Gastroesophageal sphincter (tissue), 4 donors: ENCODE measurements around the gene AIG1. TPM values are rescaled to one million over a fixed set of nuclear protein-coding genes. Genes with fewer than 3 reads are reported as not detected.

Experiments
- ATAC-seq: fragments of 150-250 bp; one replicate; pipeline ENCODE4 v1.9.1; 2016; ENCODE audit warnings: mild to moderate bottlenecking, moderate library complexity
- H3K27ac ChIP-seq, 4 donors: fragments of 200-600 bp; sonication (generic) in 3 of 4; 1 replicate in 3 of 4; 2 replicates in 1 of 4; pipeline ENCODE4 v1.5.1; 2016 to 2019
- H3K27me3 ChIP-seq: fragments of 200-600 bp; sonication (generic); one replicate; pipeline ENCODE4 v1.5.1; 2019
- H3K36me3 ChIP-seq, 2 donors: fragments of 200-600 bp; sonication (generic); one replicate each; pipeline ENCODE4 v1.5.1; 2019; ENCODE audit warnings: control low read depth in 1 of 2
- H3K4me1 ChIP-seq, 3 donors: fragments of 200-600 bp; sonication (generic); 1 replicate in 2 of 3; 2 replicates in 1 of 3; pipeline ENCODE4 v1.5.1; 2016 to 2019; ENCODE audit warnings: control low read depth in 2 of 3
- H3K4me3 ChIP-seq, 2 donors: fragments of 200-600 bp; sonication (generic); one replicate each; pipeline ENCODE4 v1.5.1; 2019; ENCODE audit warnings: mild to moderate bottlenecking in 1 of 2, moderate library complexity in 1 of 2
- H3K9me3 ChIP-seq, 3 donors: fragments of 200-600 bp; sonication (generic); one replicate each; pipeline ENCODE4 v1.5.1; 2017 to 2019; ENCODE audit warnings: control low read depth in 2 of 3
- CTCF ChIP-seq, 4 experiments: fragments of 200-600 bp in 2 of 4; fragments of 450-650 bp in 2 of 4; sonication (generic) in 1 of 4; IDR thresholded peaks; one replicate each; pipeline ENCODE4 v1.5.1; 2017 to 2019; ENCODE audit warnings: antibody characterized with exemption in 4 of 4, mild to moderate bottlenecking in 2 of 4, moderate library complexity in 2 of 4
- EP300 ChIP-seq: sonication (generic); formaldehyde crosslinking; IDR thresholded peaks from one replicate; pipeline ENCODE4 v1.6.1; 2017; ENCODE audit warnings: antibody characterized with exemption, mild to moderate bottlenecking
- POLR2A ChIP-seq, 2 donors: fragments of 450-650 bp; IDR thresholded peaks; one replicate each; pipeline ENCODE4 v1.6.1; 2017; ENCODE audit warnings: antibody characterized with exemption in 2 of 2, mild to moderate bottlenecking in 2 of 2, moderate library complexity in 1 of 2
- POLR2AphosphoS5 ChIP-seq: sonication (generic); formaldehyde crosslinking; IDR thresholded peaks from one replicate; pipeline ENCODE4 v1.6.1; 2017; ENCODE audit warnings: antibody characterized with exemption
- WGBS, 2 donors: methylation state at CpG; one replicate each; pipeline ENCODE4 v1.1.5; 2018; ENCODE audit warnings: low coverage in 1 of 2; 5-methylcytosine and 5-hydroxymethylcytosine counted together
- total RNA-seq, 4 donors: library from RNA; depleted of rRNA; stranded (reverse); fragments of >200 nt; gene quantifications; one replicate each; pipeline ENCODE4 v1.1.0, GENCODE V29; 2016

Gene AIG1
- total RNA-seq, 4 donors from 2014 or later: 24.0 to 42.0 (median 31.5) TPM

- H3K36me3 ChIP-seq: no peaks in the 10 kb centered on the region
- H3K9me3 ChIP-seq: no peaks in the 10 kb centered on the region
- H3K4me3 ChIP-seq: peak overlapping the region in 1 of 2 donors; percentile 71
- TF ChIP-seq POLR2A (IDR thresholded peaks at IDR 0.05): no peak
- no peak for TF ChIP-seq EP300
- no peak for ATAC-seq
- no peaks in the 10 kb centered on the region for H3K27me3 ChIP-seq
- WGBS, 2 donors: 52 to 53% methylated on average over 3 of the region's 3 CpGs
- peak overlapping the region; percentile 19 to 93 (median 90) for H3K27ac ChIP-seq
- peaks cover 3 to 24% (median 6%) of the 10 kb centered on the region in 3 donors for H3K4me1 ChIP-seq
Observed at GRCh38 chr6:143061597-143062385, 1.1 kb downstream of the AIG1 start.

- Histone ChIP-seq H3K9me3 (no peaks in the 10 kb centered on the region), H3K36me3 (no peaks in the 10 kb centered on the region), H3K4me1 (peaks cover 3 to 24% (median 6%) of the 10 kb centered on the region in 3 donors), H3K27me3 (no peaks in the 10 kb centered on the region), H3K27ac (peak overlapping the region in 2 of 4 donors; percentile 90 to 93), H3K4me3 (no peak overlapping the region)
- ATAC-seq: no peak
- WGBS, 2 donors: 100% methylated on average over 1 of the region's 1 CpG
- TF ChIP-seq POLR2A (IDR thresholded peaks at IDR 0.05) (no peak), POLR2AphosphoS5 (no peak), EP300 (no peak), CTCF (IDR thresholded peaks at IDR 0.05) (no peak)
Observed at GRCh38 chr6:143062551-143062950, 1.9 kb downstream of the AIG1 start.

- no peak for TF ChIP-seq POLR2A (IDR thresholded peaks at IDR 0.05)
- ATAC-seq: no peak
- H3K4me3 ChIP-seq: no peak overlapping the region
- H3K27me3 ChIP-seq: no peaks in the 10 kb centered on the region
- H3K4me1 ChIP-seq: peaks cover 3 to 24% (median 6%) of the 10 kb centered on the region in 3 donors
- no peaks in the 10 kb centered on the region for H3K36me3 ChIP-seq
- H3K27ac ChIP-seq: no peak overlapping the region
- no peaks in the 10 kb centered on the region for H3K9me3 ChIP-seq
Observed at GRCh38 chr6:143063631-143064030, 2.9 kb downstream of the AIG1 start.

GRCh38 chr6:143064271-143064670 is 3.6 kb downstream of the AIG1 start:
- WGBS, 2 donors: 100% methylated on average over 1 of the region's 1 CpG
- Histone ChIP-seq H3K27ac (no peak overlapping the region), H3K4me3 (no peak overlapping the region), H3K9me3 (no peaks in the 10 kb centered on the region), H3K4me1 (peaks cover 3 to 22% (median 6%) of the 10 kb centered on the region in 3 donors), H3K36me3 (no peaks in the 10 kb centered on the region), H3K27me3 (no peaks in the 10 kb centered on the region)
- ATAC-seq: no peak
- TF ChIP-seq EP300: no peak
- no peak for TF ChIP-seq CTCF (IDR thresholded peaks at IDR 0.05)
- TF ChIP-seq POLR2AphosphoS5: no peak
- no peak for TF ChIP-seq POLR2A (IDR thresholded peaks at IDR 0.05)

- peaks cover 3 to 15% (median 6%) of the 10 kb centered on the region in 3 donors for H3K4me1 ChIP-seq
- H3K27ac ChIP-seq: no peak overlapping the region
- H3K9me3 ChIP-seq: no peaks in the 10 kb centered on the region
- H3K36me3 ChIP-seq: no peaks in the 10 kb centered on the region
- no peaks in the 10 kb centered on the region for H3K27me3 ChIP-seq
- TF ChIP-seq CTCF (IDR thresholded peaks at IDR 0.05): no peak
- TF ChIP-seq EP300: no peak
- TF ChIP-seq POLR2AphosphoS5: no peak
- no peak for TF ChIP-seq POLR2A (IDR thresholded peaks at IDR 0.05)
- H3K4me3 ChIP-seq: no peak overlapping the region
- ATAC-seq: no peak
- 74 to 80% methylated on average over 4 of the region's 4 CpGs for WGBS, 2 donors
Observed at GRCh38 chr6:143064951-143065683, 4.4 kb downstream of the AIG1 start.
